Posterior cingulate gyrus (tissue), 11 donors: ENCODE data around the gene PDGFRA.

Experiments
- DNase-seq, 10 donors: peaks; one replicate each; pipeline versions ENCODE4 v3.0.0 to v3.0.0-alpha.2; 2020 to 2021; ENCODE audit warnings: mixed read lengths in 3 of 10
- intact Hi-C: fragments of 100-400 bp; cut with DNase I; formaldehyde crosslinking; loops from one replicate; pipeline ENCODE4 v1.15.1; 2023

Gene PDGFRA

DNA sequence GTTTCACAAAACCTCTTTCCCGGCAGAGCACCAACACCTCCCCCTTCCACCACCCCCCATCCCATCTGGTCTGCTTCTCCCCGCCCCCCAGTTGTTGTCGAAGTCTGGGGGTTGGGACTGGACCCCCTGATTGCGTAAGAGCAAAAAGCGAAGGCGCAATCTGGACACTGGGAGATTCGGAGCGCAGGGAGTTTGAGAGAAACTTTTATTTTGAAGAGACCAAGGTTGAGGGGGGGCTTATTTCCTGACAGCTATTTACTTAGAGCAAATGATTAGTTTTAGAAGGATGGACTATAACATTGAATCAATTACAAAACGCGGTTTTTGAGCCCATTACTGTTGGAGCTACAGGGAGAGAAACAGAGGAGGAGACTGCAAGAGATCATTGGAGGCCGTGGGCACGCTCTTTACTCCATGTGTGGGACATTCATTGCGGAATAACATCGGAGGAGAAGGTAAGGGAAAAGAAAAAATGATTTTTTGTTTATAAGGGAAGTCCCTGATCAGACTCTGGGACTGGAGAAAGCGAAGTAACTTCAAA, at the start of gene PDGFRA:
TSS of gene PDGFRA (plus strand) at position 333 of the 541 bp plus-strand sequence. CDS start 29,476 bp downstream, outside the sequence.
- intact Hi-C loops = loop anchor here (10.0 kb wide), 2 partner anchors 134 to 1994 kb away; no protein-coding TSS in a partner anchor
- DNase-seq = peak in 2 of 10 donors; percentile 13 to 18

GRCh38 chr4:54184581-54184980, 44.5 kb upstream of the PDGFRA start:
- no peak for DNase-seq
- intact Hi-C loops = no loop called here

DNA sequence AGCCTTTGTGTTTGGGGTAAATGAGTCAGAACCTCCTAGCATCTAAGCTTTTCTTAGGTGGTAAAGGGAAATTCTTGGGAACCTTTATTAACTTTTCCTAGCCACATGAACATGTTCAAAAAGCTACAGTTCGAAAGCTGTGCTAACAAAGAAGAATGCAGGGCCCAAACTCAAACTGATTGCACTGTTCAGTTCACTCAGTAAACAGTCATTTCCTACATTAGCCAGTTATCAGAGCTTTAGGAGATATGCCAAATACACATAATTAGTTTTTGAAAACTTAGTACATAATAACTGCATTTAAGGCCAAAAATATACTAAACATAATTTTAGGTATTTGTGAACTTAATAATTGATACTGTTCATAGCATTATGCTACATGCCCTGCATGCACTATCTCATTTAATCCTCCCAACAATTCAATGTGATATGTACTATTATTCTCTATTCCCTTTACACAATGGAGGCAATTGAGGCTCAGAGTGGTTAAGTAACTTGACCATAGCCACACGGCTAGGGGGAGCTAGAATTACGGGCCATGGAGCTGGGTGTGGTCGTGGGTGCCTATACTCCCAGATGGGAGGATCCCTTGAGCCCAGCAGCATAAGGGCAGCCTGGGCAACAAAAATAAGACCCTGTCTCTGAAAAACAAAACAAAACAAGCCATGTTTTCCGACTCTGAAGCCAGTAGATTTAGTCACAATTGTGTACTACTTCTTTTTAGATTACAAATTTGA, 43.9 kb upstream of the PDGFRA start:
- intact Hi-C loops = no loop called here
- DNase-seq = no peak

- DNase-seq = no peak
- intact Hi-C loops = no loop called here
Observed at GRCh38 chr4:54185866-54186265, 43.2 kb upstream of the PDGFRA start.

- DNase-seq = no peak
- intact Hi-C loops = no loop called here
Observed at GRCh38 chr4:54186371-54186770, 42.7 kb upstream of the PDGFRA start.

- intact Hi-C loops = no loop called here
- DNase-seq = no peak
Observed at GRCh38 chr4:54187148-54187547, 41.9 kb upstream of the PDGFRA start.

- DNase-seq = no peak
- intact Hi-C loops = no loop called here
Observed at GRCh38 chr4:54189140-54189539, 40.0 kb upstream of the PDGFRA start.

DNA sequence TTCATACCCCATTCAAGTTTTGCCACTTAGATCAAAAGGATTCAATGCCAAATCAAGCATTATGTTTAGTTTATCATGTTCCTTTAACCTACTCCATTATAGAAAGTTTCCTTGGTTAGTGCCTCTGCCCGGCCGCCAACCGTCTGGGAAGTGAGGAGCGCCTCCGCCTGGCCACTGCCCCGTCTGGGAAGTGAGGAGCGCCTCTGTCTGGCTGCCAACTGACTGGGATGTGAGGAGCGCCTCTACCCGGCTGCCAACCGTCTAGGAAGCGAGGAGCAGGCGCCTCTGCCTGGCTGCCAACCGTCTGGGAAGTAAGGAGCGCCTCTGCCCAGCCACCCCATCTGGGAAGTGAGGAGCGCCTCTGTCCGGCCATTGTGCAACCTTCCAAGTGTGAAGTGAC, 36.3 kb upstream of the PDGFRA start:
- no peak for DNase-seq
- intact Hi-C loops = no loop called here

- intact Hi-C loops = no loop called here
- no peak for DNase-seq
Observed at GRCh38 chr4:54197926-54198325, 31.2 kb upstream of the PDGFRA start.

DNA sequence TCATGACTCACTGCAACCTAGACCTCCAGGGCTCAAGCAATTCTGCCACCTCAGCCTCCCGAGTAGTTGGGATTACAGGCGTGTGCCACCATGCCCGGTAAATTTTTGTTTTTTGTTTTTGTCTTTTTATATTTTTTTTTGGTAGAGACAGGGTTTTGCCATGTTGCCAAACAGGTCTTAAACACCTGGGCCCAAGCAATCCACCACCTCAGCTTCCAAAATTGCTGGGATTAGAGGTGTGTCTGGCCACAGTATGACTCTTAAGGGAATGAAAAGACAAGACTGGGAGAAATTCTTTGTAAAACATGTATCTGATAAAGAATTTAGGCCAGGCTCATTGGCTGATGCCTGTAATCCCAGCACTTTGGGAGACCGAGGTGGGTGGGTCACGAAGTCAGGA, 29.2 kb upstream of the PDGFRA start:
- DNase-seq = no peak
- intact Hi-C loops = no loop called here

GRCh38 chr4:54209617-54210016, 19.5 kb upstream of the PDGFRA start:
- intact Hi-C loops = no loop called here
- DNase-seq = no peak

- no peak for DNase-seq
- intact Hi-C loops = no loop called here
Observed at GRCh38 chr4:54213001-54213400, 16.1 kb upstream of the PDGFRA start.

GRCh38 chr4:54213761-54214160, 15.3 kb upstream of the PDGFRA start:
- DNase-seq = no peak
- intact Hi-C loops = no loop called here

DNA sequence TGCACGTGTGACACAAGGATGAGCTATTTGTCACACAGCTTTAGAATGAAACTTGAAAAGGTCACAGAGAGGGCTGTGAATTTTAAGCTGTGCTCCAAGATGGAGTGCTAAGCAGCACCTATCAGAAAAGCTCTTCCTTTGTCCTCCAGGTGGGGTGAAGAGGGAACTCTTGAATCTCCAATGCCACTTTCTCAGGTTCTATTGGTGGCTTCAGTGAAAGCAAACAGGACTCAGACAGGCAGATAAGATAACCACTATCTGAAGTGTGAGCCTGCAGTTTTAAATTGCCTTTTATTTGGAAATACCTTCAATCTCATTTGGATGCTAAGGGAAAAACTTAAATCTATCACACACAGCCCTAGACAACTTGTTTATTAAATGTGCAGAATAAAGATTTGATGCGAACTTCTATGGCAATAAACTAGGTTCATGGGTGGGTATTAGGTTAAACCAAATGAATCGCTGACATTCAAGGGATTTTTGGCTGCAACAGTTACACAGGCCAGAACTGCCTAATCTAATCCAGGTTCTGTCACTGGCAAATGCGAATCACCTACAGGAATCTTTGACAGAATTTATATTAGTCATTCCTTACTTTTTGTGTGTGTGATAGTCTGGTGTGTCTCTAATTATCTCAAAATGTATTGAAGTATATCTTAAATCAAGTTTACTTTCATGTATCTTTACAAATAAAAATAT, 13.6 kb upstream of the PDGFRA start:
- no peak for DNase-seq
- intact Hi-C loops = loop anchor here (5.0 kb wide), 2 partner anchors 508 to 1018 kb away; no protein-coding TSS in a partner anchor

GRCh38 chr4:54217642-54218495, 11.2 kb upstream of the PDGFRA start:
- intact Hi-C loops = loop anchor here (1.0 to 5.0 kb wide), 4 partner anchors 288 to 1021 kb away; no protein-coding TSS in a partner anchor
- DNase-seq = peak in 8 of 10 donors; percentile 42 to 91 (median 66)

DNA sequence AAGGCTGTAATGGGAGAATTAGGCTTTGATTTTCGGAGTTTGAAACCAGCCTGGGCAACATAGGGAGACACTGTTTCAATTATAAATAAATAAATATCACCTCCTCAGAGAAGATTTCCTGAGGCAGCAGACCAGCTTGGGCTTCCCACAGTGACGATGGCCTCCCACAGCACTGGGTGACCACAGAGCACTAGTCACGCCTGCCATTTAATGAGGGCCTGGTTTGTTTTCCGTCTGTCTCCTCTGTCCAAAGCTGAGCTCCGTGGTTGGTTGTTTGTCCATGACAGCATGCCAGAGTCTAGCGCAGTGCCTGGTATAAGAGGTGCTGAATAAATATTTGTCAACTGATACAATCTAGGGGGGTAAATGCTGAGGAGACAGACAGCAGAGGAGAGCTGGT, 10.4 kb upstream of the PDGFRA start:
- intact Hi-C loops = loop anchor here (5.0 kb wide), 2 partner anchors 511 to 1021 kb away; no protein-coding TSS in a partner anchor
- DNase-seq = peak in 1 of 10 donors; percentile 43

- peak in 2 of 10 donors; percentile 13 to 16 for DNase-seq
- intact Hi-C loops = loop anchor here (10.0 kb wide), 2 partner anchors 130 to 1990 kb away; no protein-coding TSS in a partner anchor
Observed at GRCh38 chr4:54224996-54225597, 4.0 kb upstream of the PDGFRA start.

GRCh38 chr4:54225598-54226403, 3.3 kb upstream of the PDGFRA start:
- intact Hi-C loops = loop anchor here (10.0 kb wide), 2 partner anchors 131 to 1991 kb away; no protein-coding TSS in a partner anchor
- peak in 1 of 10 donors; percentile 18 for DNase-seq
